ENCODE data around the gene ATF5.
"Not testable (repeated sequence)": the region's sequence is repeated elsewhere in the genome, so short reads cannot be mapped to it uniquely, and the experiment has no call there.

The ATF5 gene

GRCh38 chr19:49949742-49950589, 21.0 kb downstream of the ATF5 start:
- DNase-seq (ENCODE audit: low read depth in 1 of 2, low spot score in 1 of 2), result no peak

- no peak for DNase-seq (ENCODE audit: low read depth in 1 of 2, low spot score in 1 of 2)
Observed at GRCh38 chr19:49950590-49950948, 21.6 kb downstream of the ATF5 start.

DNA sequence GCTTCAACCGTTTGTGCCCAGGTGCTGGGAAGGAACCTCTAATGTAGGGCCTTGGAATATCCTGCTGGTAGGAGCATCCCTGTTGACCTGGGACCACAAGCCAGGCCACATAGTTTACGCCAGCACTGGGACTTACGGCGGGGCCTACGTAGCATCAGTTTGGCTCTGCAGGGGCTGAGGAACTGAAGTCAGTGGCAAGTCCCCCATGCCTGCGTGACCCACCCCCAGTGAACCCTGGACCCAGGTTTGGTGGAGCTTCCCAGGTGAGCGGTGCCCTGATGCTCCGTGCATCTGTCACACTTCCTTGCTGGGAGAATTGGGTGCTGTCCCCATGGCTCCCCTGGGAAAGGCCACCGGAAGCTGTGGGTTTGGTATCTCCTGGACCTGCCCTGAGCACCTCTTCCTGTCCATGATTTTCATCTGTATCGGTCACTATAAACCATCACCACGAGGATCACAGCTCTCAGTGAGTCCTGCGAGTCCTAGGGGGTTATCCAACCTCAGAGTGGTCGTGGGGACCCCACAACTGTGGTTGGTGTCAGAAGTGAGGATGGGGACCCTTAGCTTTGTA, 22.0 kb downstream of the ATF5 start:
- DNase-seq (ENCODE audit: low read depth in 1 of 2, low spot score in 1 of 2), result no peak

GRCh38 chr19:49951806-49952478, 22.9 kb downstream of the ATF5 start:
- DNase-seq (ENCODE audit: low read depth in 1 of 2, low spot score in 1 of 2), result no peak

DNA sequence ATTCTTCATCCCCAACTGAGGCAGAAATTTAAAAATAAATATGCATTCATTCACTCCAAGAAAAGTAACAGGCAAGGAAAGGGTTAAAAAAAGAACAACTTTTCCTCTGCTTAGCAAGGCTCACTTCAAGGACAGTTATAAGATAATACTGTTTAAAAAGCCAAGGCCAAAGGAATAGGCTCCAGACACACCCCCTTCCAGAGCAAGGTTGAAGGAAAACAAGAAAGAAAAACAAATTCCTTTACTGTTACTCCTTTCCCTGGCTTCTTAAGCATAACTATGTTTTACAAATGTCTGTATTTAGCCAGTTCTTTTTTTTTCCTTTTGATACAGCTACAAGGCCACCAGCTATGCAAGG, 23.5 kb downstream of the ATF5 start:
- DNase-seq (ENCODE audit: low read depth in 1 of 2, low spot score in 1 of 2), result no peak

GRCh38 chr19:49952906-49953305, 23.9 kb downstream of the ATF5 start:
- DNase-seq (ENCODE audit: low read depth in 1 of 2, low spot score in 1 of 2), result no peak

DNA sequence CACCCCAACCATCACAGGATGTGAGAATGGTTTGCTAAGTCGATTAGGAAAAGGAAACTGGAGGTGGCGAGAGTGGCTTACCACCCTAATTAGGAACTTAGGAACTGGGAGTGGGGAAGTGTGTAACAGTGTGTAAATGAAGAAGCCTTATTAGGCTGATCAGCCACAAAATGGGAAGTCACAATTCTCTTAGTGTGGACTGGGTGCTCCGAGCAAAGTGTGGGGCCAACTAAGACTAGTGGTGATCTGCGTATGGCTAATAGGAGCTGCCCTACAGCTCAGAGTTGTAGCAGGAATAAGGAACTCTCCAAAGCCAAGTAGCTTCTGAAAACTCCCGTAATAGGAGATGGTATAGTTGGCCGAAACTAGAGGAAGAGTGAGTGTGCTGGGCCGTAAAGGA, 24.4 kb downstream of the ATF5 start:
- DNase-seq (ENCODE audit: low read depth in 1 of 2, low spot score in 1 of 2), result no peak

- DNase-seq (ENCODE audit: low read depth in 1 of 2, low spot score in 1 of 2), result no peak
Observed at GRCh38 chr19:49954092-49954829, 25.3 kb downstream of the ATF5 start.

DNA sequence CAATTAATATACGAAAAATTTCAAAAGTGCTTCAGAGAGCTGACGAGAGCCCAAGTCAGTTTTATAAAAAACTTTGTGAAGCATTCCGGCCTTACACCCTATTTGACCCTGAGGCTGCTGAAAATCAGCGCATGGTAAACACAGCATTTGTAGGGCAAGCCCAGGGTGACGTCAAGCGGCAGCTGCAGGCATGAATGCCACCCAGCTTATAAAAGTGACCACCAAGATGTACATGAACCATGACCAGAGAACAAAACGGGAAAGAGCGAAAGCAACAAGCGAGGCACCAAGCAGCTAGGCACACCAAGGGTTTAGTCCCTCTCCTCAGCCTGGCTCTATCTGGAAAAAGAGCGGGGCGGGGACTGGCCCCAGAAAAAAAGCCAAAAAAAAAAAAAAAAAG, 25.9 kb downstream of the ATF5 start:
- no peak for DNase-seq (ENCODE audit: low read depth in 1 of 2, low spot score in 1 of 2)

DNA sequence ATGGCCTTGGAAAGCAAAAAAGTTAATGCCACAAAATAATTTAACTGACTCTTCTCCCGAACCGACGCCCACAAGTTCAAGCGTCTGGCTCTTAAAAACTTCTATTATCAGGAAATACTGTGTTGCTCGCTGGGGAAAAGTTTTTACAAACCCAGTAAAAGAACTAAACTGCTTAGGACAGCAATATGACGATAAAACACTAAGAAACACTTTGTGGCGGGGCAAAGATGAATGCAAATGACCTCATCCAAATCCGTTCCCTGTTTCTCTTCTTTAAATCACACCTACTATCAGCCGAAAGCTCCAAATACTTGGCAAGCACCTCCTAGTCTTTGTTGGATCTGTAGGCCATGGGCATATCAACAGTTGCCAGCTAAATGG, 27.1 kb downstream of the ATF5 start:
- no peak for DNase-seq (ENCODE audit: low read depth in 1 of 2, low spot score in 1 of 2)

DNA sequence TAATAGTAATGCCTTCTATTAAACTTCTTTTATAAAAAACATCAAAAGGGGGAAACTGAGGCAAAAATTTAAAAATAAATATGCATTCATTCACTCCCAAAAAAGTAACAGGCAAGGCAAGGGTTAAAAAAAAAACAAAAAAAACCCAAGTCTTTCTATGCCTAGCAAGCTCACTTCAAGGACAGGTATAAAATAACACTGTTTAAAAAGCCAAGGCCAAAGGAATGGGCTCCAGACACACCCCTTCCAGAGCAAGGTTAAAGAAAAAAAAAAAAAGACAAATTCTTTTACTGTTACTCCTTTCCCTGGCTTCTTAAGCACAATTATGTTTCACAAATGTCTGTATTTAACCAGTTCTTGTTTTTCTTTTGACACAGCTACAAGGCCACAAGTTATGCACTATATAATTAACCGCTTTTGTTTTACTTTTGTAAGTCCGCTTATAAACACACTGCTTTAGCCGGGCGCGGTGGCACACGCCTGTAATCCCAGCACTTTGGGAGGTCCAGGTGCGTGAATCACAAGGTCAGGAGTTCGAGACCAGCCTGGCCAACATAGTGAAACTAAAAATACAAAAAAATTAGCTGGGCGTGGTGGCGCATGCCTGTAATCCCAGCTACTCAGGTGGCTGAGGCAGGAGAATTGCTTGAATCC, 28.4 kb downstream of the ATF5 start:
- DNase-seq (ENCODE audit: low read depth in 1 of 2, low spot score in 1 of 2), result no peak

GRCh38 chr19:49958144-49958543, 29.1 kb downstream of the ATF5 start:
- not testable (repeated sequence) for DNase-seq (ENCODE audit: low read depth in 1 of 2, low spot score in 1 of 2)

DNA sequence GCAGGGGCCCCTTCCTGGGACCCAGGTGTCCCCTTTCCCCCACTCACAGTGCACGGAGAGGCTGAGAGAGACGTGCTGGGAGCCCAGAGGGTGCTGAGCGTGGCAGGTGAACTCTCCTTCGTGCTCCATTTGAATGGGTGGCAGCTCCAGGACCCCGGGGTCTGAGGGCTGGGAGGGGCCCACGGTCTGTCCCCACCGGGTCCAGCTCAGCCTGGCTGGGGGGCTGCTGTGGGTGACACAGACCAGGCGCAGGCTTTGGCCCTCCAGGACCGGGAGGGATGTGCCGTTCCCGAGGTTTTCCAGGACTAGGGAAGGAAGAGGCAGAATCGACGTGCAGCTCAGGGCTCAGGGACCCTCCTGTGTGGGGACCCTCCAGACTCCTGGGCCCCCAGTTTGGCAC, 29.6 kb downstream of the ATF5 start:
- DNase-seq (ENCODE audit: low read depth in 1 of 2, low spot score in 1 of 2), result not testable (repeated sequence)

- not testable (repeated sequence) for DNase-seq (ENCODE audit: low read depth in 1 of 2, low spot score in 1 of 2)
Observed at GRCh38 chr19:49959892-49960291, 30.9 kb downstream of the ATF5 start.

GRCh38 chr19:49960980-49961379, 32.0 kb downstream of the ATF5 start, which contains the start of gene SIGLEC11:
TSS of gene SIGLEC11 (minus strand) at chr19:49961172. CDS start at chr19:49961081, 91 bp downstream.
- not testable (repeated sequence) for DNase-seq (ENCODE audit: low read depth in 1 of 2, low spot score in 1 of 2)

DNA sequence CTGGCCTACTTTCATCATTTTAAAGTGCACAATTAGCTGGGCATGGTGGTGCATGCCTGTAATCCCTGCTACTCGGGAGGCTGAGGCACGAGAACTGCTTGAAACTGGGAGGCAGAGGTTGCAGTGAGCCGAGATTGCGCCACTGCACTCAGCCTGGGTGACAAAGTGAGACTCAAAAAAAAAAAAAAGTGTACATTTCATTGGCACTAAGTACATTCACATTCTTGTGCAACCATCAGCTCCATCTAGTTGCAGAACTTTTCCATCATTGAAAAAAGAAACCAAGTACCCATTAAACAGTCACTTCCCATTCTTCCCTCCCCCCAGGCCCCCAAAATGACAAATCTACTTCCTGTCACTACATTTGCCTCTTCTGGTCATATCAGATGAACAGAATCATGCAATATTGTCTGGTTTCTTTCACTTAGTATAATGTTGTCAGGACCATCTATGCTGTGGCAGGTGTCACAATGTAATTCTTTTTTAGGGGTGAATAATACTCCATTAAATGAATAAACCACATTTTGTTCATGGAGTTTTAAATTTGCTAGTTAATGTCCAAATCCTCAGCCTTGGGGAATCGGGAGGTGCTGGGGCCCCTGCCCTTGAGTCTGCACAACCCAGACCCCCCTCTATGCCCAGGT, 39.4 kb downstream of the ATF5 start:
- no peak for DNase-seq (ENCODE audit: low read depth in 1 of 2, low spot score in 1 of 2)

GRCh38 chr19:49969355-49969754, 40.4 kb downstream of the ATF5 start:
- DNase-seq (ENCODE audit: low read depth in 1 of 2, low spot score in 1 of 2), result not testable (repeated sequence)

DNA sequence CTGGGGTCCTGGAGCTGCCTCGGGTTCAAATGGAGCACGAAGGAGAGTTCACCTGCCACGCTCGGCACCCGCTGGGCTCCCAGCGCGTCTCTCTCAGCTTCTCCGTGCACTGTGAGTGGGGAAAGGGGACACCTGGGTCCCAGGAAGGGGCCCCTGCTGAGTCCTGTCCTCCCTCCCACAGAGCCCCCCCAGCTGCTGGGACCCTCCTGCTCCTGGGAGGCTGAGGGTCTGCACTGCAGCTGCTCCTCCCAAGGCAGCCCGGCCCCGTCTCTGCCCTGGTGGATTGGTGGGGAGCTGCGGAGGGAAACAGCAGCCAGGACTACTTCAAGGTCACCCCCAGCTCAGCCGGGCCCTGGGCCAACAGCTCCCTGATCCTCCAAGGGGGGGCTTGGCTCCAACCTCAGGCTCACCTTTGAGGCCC, 43.0 kb downstream of the ATF5 start:
- DNase-seq (ENCODE audit: low read depth in 1 of 2, low spot score in 1 of 2), result no peak

DNA sequence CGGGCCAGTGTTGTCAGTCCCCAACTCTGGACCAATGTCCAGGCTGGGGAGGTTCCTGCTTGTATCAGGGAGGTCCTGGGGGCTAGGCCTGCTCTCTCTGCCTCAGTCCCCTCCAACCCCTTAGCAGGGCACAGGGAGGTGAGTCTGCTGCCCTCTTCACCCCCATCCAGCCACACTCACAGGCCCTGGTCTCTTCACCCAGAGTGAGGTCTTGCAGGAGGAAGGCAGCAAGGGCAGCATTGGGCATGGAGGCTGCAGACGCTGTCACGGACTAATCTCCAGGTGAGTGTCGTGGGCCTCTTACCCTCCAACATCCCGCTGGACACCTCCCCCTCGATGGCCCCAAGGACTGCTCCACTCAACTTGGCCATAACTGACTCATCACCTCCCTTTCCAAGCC, 43.8 kb downstream of the ATF5 start:
- DNase-seq (ENCODE audit: low read depth in 1 of 2, low spot score in 1 of 2), result no peak

- no peak for DNase-seq (ENCODE audit: low read depth in 1 of 2, low spot score in 1 of 2)
Observed at GRCh38 chr19:49973987-49974386, 45.0 kb downstream of the ATF5 start.

DNA sequence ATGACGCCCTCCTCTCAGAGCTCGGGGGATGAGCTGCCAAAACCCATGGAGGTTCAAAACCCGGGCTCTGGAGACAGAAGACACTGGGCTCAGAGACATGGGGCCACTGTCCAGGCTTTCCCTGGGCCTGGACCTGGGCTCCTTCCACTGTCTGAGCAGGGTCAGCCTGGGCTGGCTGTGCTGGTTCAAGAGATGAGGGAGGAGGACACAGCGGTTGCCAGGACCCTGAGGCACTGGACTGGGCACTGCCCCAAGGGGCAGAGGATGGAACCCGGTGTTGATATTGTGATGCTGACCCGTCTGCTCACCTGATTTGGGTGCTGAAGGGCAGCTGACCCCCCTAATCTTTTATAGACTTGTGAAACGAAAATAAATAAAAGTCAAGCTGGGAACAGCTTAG, 46.0 kb downstream of the ATF5 start:
- no peak for DNase-seq (ENCODE audit: low read depth in 1 of 2, low spot score in 1 of 2)

Data from stimulated activated CD4-positive, alpha-beta T cell treated with anti-CD3 and anti-CD28 coated beads, Interleukin-15, amount 100 ng/mL, for 1 hour (primary cell).